ENCODE results near the gene CNIH3. TPM values are rescaled to one million over a fixed set of nuclear protein-coding genes. Genes with fewer than 3 reads are reported as not detected.

CNIH3 gene
- total and polyA plus RNA-seq, 2 of the 4 experiments (the other 2 are of a cell fraction) = 2.0 to 2.9 TPM

DNA sequence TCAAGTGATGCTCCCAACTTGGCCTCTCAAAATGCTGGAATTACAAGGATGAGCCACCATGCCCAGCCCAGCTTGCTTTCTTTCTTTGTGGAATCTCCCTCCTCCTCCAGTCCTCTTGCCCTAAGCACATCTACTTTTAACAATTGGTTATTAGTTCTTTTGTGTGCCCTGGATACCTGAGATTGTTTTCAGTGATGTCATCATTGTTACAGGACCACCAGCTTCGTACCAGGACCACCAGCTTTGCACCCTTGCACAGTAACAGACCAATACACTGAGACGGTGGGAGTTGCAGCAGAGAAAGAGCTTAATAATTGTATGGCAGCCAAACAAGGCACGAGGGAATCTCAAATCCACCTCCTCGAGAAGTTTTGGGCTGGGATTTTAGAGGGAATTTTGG is 71.3 kb downstream of the CNIH3 start:
- Histone ChIP-seq H3K14ac (replicated peaks; ENCODE audit: low read depth, low read length) (no peak overlapping the region), H2BK120ac (ENCODE audit: low read depth, low read length) (no peak overlapping the region), H3K27me3 (ENCODE audit: control insufficient read depth, insufficient read depth, low read length) (no peaks in the 10 kb centered on the region), H4K5ac (ENCODE audit: low read depth, low read length) (no peak overlapping the region), H2AFZ (replicated peaks; ENCODE audit: low read length, poor library complexity) (no peak overlapping the region), H3K79me1 (ENCODE audit: low read depth in 1 of 2, low read length in 2 of 2) (no peaks in the 10 kb centered on the region), H3K4me1 (ENCODE audit: control insufficient read depth, insufficient read depth, low read length) (no peaks in the 10 kb centered on the region), H4K20me1 (ENCODE audit: insufficient read depth, low read length) (no peaks in the 10 kb centered on the region), H3K36me3 (ENCODE audit: control insufficient read depth, insufficient read depth, low read length) (no peaks in the 10 kb centered on the region), H3K56ac (ENCODE audit: extremely low read depth, insufficient read depth, low read length) (no peak overlapping the region), H3K4me3 (ENCODE audit: insufficient read depth, low read depth, low read length) (no peak overlapping the region), H3K9me3 (ENCODE audit: control insufficient read depth, insufficient read depth, low read length) (no peaks in the 10 kb centered on the region), H2AK9ac (replicated peaks; ENCODE audit: low read depth, low read length, poor library complexity) (no peak overlapping the region), H3K9me1 (ENCODE audit: insufficient read depth, low read length) (0 out of 2 replicates have a peak, but pooled peaks cover 3% of the 10 kb centered on the region), H4K91ac (ENCODE audit: insufficient read depth, low read depth, low read length) (no peak overlapping the region), H2BK20ac (ENCODE audit: low read depth, low read length) (no peak overlapping the region), H3K9ac (ENCODE audit: low read depth, low read length) (no peak overlapping the region), H3K4me2 (ENCODE audit: low read depth, low read length) (no peak overlapping the region), H2AK5ac (ENCODE audit: low read depth, low read length) (no peak overlapping the region), H4K8ac (ENCODE audit: low read depth in 2 of 2, low read length in 2 of 2) (no peak overlapping the region), H3K23ac (ENCODE audit: low read depth, low read length) (no peak overlapping the region), H3K18ac (ENCODE audit: low read depth, low read length) (no peak overlapping the region), H3K4ac (ENCODE audit: low read depth, low read length) (no peak overlapping the region), H2BK15ac (ENCODE audit: low read depth, low read length) (no peak overlapping the region), H3K27ac (ENCODE audit: insufficient read depth, low read length) (no peak overlapping the region), H2BK5ac (ENCODE audit: low read depth, low read length, poor library complexity, severe bottlenecking) (no peak overlapping the region)
- dilution Hi-C loops (cut with HindIII; ENCODE audit: low sequenced_read_pairs, unreplicated experiment) (no loop called here), intact Hi-C loops (cut with micrococcal nuclease) (no loop called here), in situ Hi-C loops (cut with MboI; ENCODE audit: low sequenced_read_pairs) (no loop called here)
- 56% methylated on average over 2 of the region's 4 CpGs; no CpG with 5 or more reads in 1 of the 2 experiments for WGBS, 2 experiments (ENCODE audit: extremely low coverage in 2 of 2, insufficient read length in 1 of 2)
- ChIA-PET CTCF (no interaction called here), POLR2A (ENCODE audit: unreplicated experiment) (no interaction called here)
- TF ChIP-seq SMC3 (IDR thresholded peaks at IDR 0.05; ENCODE audit: low read depth, low read length) (no peak), NFE2L2 (IDR thresholded peaks at IDR 0.05; ENCODE audit: low read depth, low read length) (no peak), MAFK (IDR thresholded peaks at IDR 0.05; ENCODE audit: low read depth, low read length) (no peak), CEBPB (IDR thresholded peaks at IDR 0.05; ENCODE audit: low read depth, low read length) (no peak), MAZ (IDR thresholded peaks at IDR 0.05; ENCODE audit: borderline replicate concordance, low read depth, low read length) (no peak), CHD1 (IDR thresholded peaks at IDR 0.05; ENCODE audit: low read depth, low read length) (no peak), RCOR1 (IDR thresholded peaks at IDR 0.05; ENCODE audit: insufficient replicate concordance, low read length) (no peak), RAD21 (IDR thresholded peaks at IDR 0.05; ENCODE audit: low read length) (no peak), BHLHE40 (IDR thresholded peaks at IDR 0.05; ENCODE audit: low read depth, low read length) (no peak)
- TF ChIP-seq, protein P1, sequence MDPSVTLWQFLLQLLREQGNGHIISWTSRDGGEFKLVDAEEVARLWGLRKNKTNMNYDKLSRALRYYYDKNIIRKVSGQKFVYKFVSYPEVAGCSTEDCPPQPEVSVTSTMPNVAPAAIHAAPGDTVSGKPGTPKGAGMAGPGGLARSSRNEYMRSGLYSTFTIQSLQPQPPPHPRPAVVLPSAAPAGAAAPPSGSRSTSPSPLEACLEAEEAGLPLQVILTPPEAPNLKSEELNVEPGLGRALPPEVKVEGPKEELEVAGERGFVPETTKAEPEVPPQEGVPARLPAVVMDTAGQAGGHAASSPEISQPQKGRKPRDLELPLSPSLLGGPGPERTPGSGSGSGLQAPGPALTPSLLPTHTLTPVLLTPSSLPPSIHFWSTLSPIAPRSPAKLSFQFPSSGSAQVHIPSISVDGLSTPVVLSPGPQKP (IDR thresholded peaks at IDR 0.05; ENCODE audit: borderline replicate concordance, low read depth, low read length) = no peak
- BruUV-seq (replicated peaks) = no TSS peak
- DNase-seq = no peak
- no peak for ATAC-seq (ENCODE audit: low read depth)

Measured in IMR-90 (cell line).